Suppressor macrophage (primary cell): ENCODE results near the gene QRICH1.

Experiments
- DNase-seq, 4 experiments: peaks; one replicate each; pipeline ENCODE4 v3.0.0-alpha.2; 2020 to 2022

Gene QRICH1

GRCh38 chr3:49119439-49119838 is 25.6 kb upstream of the QRICH1 start:
- no peak for DNase-seq

DNA sequence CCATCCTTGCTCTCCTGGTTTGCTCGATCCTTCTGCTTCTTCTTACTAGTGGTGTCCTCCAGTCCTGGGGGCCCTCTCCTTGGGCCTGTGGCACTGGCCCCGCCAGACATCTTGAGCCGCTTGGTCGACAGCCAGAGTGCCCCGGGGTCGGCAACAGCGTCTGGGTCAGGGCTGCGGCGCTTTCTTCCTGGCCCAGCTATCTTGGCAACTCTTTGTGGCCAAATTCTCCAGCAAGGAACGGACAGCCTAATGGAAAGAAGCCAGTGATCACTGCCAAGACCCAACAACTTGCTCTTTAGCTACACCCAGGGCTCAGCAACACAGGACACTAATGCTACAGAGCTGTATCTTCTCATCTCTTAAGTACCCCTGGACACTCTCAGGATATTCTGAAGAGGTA is 25.2 kb upstream of the QRICH1 start:
- DNase-seq = no peak

DNA sequence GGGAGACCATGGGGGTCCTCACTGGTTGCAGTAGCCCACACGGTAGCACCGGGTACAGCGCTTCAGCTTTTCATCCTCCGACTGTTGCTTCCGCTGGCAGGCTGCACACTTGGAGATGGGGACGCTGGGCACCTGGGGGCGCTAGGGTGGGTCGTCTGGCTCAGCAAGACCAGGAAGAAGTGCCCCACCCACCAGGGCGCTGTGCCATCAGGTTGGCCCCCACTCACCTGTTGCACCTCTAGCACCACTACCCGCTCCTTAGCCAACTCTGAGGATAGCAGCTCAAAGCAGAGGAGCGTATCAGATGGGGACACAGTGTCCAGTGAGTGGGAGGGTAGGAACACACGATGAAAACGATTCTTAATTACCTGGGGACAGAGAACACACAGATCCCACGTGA is 18.4 kb upstream of the QRICH1 start:
- no peak for DNase-seq

DNA sequence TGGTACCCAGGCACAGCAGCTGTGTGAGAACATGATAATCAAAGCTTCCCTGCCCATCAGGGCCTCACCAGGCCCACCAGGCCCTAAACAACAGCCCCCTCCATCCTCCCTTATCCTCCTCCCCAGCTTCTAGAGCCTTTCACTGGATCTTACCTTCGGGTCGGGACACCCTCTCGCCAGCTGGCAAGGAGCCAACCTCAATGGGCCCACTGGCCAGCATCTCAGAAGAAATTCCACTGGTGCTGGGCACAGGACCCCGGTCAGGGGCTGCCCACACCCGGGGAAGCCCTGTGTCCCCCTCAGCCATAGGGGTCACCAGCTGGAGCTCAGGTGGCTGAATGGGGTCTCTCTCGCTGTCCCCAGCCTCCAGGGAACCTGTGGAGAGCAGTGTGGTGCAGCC is 17.5 kb upstream of the QRICH1 start:
- DNase-seq = no peak

DNA sequence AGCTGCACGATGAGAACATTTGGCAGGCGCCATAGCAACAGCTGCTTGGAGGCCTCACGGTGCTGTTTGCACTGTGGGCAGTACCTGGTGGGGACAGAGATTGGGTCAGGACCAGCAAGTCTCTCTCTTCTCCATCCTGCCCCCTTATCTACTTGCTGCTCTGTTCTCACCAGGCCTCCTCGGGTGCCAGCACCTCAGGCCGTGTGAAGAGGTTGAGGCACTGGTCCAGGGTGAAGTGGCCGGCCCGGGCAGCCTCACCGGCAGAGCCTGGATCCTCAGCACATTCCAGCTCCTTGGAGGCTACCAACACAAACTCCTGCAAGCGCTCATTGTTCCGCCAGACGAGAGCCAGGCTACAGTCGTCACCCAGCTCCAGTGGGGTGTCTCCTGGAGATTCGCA is 16.9 kb upstream of the QRICH1 start:
- no peak for DNase-seq

- DNase-seq = no peak
Observed at GRCh38 chr3:49108346-49108745, 14.5 kb upstream of the QRICH1 start.

DNA sequence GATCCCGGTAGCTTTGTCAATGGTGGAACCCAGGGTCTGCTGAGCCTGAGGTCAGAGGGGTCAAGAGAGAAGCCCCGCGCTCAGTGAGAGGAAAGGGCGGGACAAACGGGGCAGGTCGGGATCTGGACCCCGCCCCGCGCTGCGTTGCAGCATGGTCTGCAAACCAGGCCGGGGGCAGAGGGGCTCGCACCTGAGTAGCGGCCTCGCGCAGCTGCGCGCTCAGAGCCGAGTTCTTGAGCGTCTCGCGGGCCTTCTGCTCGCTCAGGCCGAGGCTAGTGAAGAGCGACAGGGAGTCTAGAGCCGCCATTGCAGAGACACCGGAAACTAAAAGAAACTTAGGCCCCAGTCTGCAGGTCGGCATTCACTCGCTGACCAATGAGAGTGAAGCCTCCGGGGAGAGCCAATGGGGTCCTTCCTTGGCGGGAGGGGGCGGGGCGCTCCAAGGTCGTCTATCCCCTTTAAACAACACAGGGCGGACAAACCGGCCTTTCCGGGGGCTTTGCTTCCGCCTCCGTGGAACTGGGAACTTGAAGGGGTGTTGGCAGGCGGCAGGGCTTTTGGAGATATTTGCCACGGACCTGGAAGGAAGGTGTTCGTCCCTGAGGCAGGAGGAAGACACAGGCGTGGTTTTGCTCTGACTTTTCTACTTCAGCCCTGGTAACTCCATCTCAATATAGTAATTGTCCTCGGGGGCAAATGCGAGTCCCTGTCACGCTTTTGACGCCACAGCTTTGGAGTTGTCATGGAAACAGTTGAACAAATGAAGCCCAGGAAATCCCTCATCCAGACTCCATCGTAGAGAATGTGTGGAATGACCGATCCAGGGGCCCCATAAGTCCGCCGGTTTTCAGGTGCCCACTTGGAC is 10.8 kb upstream of the QRICH1 start, which contains the start of gene QARS1:
Gene QARS1, minus strand, starts transcription at position 331 of the 865 bp plus-strand sequence. Its CDS starts 24 bp downstream, at position 307.
- peak; percentile 91 to 96 (median 94) for DNase-seq

DNA sequence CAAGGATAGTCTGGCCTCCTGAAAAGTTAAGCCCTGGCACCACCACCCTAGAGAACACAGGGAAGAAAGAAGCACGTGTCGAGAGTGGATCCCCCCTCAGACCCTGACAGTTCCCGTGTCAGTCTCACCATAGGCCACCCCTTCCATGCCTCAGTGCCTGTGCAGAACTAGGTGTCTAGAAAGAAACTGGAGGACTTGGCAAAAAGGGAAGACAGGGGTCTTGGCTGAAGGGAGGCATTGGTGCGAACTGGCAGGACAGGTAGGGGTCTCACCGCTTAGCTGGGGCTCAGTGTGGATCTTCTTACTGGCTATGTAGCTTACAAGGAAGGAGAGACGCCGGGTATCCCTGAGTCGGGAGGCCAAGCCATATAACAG is 10.2 kb upstream of the QRICH1 start:
- DNase-seq = no peak

GRCh38 chr3:49100046-49100615 is 6.3 kb upstream of the QRICH1 start:
- no peak for DNase-seq

DNA sequence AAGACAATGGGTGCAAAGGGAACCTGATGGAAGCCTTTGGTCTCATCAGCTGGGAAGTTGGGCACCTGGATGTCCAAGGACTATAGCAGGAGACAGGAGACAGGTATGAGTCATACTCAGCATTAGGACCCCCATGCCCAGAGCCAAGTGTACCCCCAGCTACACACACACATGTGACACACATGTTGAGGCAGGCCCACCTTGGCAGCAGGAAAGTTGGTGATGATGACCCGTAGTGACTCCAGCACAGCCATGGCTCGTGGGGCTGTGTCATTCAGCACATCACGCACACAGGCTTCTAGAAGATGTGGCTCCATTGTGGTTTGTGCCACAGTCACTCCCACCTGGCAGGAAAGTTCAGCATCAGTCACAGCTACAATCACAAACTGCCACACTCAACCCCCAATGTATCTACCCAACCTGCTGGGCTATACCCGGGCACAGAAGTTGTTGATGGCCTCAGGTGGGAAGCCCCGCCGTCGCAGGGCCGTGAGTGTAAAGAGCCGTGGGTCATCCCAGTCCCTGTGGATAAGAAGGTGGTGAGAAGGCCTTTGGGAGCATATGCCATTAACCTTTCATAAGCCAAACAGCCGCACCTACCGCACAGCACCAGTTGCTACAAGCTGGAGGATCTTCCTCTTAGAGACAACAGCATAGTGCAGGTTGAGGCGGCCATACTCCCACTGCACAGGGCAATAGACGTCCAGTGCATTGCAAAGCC is 5.2 kb upstream of the QRICH1 start:
- DNase-seq = no peak

DNA sequence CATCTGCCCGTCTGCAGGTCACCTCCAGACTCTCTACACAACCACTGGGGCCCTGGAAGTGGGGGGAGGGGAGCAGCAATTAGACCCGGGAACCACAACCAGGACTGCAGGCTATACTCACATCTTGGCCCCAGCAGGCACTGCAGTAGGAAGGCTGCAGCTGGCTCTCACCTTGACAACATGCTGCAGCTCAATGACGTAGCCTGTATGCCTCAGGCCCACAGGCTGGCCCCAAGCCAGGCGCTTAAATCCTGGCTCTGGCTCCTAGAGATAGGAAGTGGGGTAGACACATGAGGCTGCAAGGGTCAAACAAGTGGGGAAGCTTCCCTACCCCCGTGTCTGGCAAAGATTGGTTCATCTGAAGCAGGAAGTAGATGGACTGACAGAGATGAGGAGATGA is 4.6 kb upstream of the QRICH1 start:
- DNase-seq = no peak

- DNase-seq = peak; percentile 82 to 93 (median 87)
Observed at GRCh38 chr3:49092938-49093852, 676 bp downstream of the QRICH1 start.

- DNase-seq = no peak
Observed at GRCh38 chr3:49081429-49081828, 12.4 kb downstream of the QRICH1 start.

- DNase-seq = no peak
Observed at GRCh38 chr3:49079270-49079669, 14.6 kb downstream of the QRICH1 start.

DNA sequence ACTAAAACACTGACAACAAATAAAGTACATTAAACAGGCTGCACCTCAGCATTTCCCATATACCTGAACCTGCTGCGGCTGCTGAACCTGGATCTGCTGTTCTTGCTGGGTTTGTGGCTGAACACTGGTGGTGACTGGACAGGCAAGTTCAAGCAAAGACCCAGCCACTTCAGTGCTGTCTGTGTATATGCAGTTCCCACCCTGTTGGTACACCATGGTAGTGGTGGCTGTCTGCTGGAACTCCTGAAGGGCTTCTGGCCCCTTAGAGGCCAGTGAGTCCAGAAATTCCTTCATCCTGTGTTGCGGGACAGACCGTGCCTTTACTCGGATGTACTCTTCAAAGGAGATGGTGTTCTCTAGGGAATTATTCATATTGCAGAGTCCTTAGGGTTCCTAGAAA is 17.2 kb downstream of the QRICH1 start:
- DNase-seq = no peak

GRCh38 chr3:49076116-49076515 is 17.8 kb downstream of the QRICH1 start:
- DNase-seq = no peak

DNA sequence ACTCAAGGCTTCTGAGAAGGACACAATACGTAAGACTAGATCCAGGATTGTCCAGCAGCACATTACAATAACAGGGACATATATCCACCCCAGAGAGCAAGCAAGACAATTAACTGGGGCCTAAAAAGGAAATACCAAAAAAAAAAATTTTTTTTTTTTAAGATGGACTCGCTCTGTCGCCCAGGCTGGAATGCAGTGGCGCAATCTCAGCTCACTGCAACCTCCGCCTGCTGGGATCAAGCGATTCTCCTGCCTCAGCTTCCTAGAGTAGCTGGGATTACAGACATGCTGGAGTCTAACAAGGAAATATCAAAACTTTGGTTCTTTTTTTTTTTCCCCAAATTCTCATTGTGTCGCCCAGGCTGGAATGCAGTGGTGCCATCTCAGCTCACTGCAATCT is 35.9 kb downstream of the QRICH1 start:
- no peak for DNase-seq

- DNase-seq = no peak
Observed at GRCh38 chr3:49057268-49057667, 36.6 kb downstream of the QRICH1 start.

DNA sequence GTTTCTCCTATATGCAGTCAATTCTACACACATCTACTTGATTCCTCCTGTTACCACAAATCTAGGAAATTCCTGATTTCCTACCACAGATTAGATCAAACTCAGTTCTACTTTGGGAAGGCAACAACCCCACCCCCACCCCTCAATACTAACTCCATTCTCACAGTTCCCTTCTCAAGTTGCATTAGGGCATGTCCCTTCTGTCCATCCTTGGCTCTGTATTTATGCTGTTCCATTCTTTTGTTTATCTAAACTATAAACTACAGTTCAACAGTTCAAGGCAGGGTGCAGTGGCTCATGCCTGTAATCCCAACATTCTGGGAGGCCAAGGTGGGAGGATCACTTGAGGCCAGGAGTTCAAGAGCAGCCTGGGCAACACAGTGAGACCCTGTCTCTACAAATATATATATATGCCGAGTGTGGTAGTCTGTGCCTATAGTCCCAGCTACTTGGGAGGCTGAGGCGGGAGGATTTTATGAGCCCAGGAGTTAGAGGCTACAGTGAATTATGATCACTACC is 39.5 kb downstream of the QRICH1 start:
- no peak for DNase-seq

GRCh38 chr3:49053543-49053942 is 40.3 kb downstream of the QRICH1 start:
- DNase-seq = no peak

DNA sequence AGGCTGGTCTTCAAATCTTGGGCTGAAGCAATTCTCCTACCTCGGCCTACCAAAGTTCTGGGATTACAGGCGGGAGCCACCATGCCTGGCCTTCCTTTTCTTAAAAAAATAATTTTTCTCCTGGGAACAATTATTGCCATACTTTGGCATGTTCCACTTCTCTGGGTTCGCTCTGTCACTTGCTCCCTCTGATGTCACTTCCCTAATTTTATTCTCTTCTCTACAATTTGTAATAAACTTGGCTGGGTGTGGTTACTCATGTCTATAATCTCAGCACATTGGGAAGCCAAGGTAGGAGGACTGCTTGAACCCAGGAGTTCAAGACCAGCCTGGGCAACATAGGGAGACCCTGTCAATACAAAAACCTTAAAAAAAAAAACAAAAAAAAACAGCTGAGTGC is 58.6 kb downstream of the QRICH1 start:
- DNase-seq = peak; percentile 38 to 79 (median 66)

- no peak for DNase-seq
Observed at GRCh38 chr3:49034650-49035049, 59.2 kb downstream of the QRICH1 start.
